Subcutaneous adipose tissue (tissue), 4 donors: ENCODE results near the gene BMP2. TPM values are rescaled to one million over a fixed set of nuclear protein-coding genes. Genes with fewer than 3 reads are reported as not detected.

Source experiments
- total RNA-seq, 4 donors: library from RNA; depleted of rRNA; stranded (reverse); fragments of >200 nt; gene quantifications; one replicate each; pipeline ENCODE4 v1.1.0, GENCODE V29; 2016
- TF ChIP-seq, protein P1 (sequence below): fragments of 450-650 bp; IDR thresholded peaks from one replicate; pipeline ENCODE4 v1.5.1; 2016; ENCODE audit warnings: low read depth, mild to moderate bottlenecking, control low read depth, antibody characterized with exemption, moderate library complexity

BMP2 gene
- total RNA-seq: 10 to 100 TPM in 3 of 4 donors, 1 to 10 TPM in 1; 4.4 to 17.7 (median 16.9) TPM

DNA sequence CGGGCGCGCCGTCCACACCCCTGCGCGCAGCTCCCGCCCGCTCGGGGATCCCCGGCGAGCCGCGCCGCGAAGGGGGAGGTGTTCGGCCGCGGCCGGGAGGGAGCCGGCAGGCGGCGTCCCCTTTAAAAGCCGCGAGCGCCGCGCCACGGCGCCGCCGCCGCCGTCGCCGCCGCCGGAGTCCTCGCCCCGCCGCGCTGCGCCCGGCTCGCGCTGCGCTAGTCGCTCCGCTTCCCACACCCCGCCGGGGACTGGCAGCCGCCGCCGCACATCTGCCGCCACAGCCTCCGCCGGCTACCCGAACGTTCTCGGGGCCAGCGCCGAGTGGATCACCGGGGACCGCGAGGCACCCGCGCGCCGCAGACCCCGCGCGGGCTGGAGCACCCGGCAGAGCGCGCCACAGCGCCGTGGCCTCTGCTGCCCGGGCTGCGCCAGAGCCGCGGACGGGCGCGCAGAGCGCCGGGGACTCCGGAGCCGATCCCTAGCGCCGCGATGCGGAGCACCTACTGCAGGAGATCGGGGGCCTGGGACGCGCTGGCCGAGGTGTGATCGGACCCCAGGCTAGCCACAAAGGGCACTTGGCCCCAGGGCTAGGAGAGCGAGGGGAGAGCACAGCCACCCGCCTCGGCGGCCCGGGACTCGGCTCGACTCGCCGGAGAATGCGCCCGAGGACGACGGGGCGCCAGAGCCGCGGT is at the start of gene BMP2:
TSS of gene BMP2 (plus strand) at position 151 of the 692 bp plus-strand sequence. CDS start 2,441 bp downstream, outside the sequence.
- TF ChIP-seq, protein P1, sequence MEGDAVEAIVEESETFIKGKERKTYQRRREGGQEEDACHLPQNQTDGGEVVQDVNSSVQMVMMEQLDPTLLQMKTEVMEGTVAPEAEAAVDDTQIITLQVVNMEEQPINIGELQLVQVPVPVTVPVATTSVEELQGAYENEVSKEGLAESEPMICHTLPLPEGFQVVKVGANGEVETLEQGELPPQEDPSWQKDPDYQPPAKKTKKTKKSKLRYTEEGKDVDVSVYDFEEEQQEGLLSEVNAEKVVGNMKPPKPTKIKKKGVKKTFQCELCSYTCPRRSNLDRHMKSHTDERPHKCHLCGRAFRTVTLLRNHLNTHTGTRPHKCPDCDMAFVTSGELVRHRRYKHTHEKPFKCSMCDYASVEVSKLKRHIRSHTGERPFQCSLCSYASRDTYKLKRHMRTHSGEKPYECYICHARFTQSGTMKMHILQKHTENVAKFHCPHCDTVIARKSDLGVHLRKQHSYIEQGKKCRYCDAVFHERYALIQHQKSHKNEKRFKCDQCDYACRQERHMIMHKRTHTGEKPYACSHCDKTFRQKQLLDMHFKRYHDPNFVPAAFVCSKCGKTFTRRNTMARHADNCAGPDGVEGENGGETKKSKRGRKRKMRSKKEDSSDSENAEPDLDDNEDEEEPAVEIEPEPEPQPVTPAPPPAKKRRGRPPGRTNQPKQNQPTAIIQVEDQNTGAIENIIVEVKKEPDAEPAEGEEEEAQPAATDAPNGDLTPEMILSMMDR: no peak

DNA sequence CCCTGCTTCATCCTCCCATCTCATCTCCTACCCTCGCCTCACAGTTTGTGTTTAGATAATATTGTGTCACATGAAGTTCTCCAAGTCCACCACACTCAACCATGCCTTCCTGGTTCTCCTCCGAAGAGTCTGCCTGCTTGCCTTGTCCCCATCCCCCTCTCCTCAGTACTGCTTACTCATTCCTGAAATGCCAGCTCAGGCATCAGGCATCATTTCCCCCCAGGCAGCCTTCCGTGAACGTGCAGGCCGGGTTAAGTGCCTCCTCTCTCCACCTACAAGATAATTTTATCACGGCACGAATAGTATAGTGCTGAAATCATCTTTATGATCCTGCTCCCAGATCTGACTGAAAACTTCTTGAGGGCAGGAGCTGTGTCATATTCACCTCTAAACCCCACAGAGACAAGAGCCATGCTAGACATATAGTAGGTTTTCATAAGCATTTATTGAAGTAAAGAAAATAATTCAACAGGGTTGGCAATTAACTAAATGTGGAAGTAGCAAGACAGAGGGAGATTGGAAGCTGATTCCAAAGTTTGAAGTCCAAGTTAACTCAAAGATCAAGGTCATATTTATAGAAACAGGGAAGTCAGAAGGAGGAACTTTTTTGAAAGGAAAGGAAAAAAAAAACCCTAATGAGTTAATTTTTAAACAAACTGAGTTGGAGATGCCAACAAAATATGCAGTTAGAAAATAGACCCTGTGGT is 48.7 kb upstream of the BMP2 start:
- TF ChIP-seq, protein P1: no peak

DNA sequence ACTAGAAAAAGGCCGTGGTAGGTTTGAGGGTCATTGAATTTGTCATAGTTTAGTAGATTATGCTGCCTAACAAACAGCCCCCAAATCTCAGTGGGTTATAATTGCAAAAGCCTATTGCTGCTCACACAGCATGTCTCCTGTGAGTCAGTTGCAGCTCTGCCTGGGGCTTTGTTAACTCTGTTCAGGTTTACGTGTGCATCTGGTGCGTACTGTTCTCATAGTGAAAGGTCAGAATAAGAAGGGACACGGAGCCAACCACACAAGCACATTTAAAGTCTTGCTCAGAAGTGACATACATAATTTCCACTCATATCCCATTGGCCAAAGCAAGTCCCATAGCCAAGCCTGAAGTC is 48.1 kb upstream of the BMP2 start:
- TF ChIP-seq, protein P1: no peak

DNA sequence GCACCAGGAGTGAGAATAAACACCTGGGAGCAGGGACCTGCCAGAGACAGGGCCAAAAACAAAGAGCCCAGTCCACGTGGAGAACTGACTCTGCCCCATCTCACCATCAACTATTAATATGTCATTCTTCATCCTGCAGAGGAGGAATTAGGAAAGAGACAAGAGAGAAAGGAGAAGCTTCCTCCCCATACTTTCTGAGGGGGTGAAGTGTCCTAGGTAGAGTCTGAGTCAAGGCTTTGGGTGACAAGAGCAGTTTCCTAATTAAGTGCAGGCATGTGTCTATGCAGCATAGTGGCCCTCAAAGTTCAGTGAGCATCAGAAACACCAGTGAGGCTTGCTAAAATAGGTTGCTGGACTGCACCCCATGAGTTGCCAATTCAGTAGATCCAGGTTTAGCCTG is 40.7 kb upstream of the BMP2 start:
- TF ChIP-seq, protein P1: no peak

DNA sequence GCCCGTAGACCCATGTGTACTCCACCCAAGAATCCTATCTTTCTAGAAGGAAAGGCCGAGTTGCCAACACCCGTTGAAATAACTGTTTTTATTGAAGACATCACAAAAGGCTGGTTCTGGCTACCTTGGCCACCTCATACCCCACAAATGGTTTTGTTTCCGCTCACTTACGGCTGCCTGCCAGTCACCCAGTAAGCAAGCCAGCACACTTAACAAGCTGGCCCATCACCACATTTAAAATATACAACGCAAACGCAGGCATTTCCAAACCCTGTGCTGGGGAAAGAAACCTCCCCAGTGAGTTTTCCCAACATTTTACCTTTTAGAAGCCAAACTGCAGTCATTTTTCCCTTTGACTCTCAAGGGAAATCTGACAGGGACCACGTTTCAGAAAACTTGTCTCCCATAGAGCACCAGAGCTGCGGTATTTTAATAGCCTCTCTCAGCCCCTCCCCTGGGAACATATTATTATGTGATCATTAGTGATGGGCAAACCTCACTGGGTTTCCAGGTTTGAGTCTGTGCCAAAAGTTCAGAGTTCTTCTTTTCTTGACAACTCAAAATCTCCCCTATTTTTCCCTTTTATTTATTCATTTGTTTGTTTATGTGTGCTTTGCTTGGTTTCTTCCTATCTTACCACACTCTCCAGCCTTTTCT is 36.7 kb upstream of the BMP2 start:
- TF ChIP-seq, protein P1: no peak

DNA sequence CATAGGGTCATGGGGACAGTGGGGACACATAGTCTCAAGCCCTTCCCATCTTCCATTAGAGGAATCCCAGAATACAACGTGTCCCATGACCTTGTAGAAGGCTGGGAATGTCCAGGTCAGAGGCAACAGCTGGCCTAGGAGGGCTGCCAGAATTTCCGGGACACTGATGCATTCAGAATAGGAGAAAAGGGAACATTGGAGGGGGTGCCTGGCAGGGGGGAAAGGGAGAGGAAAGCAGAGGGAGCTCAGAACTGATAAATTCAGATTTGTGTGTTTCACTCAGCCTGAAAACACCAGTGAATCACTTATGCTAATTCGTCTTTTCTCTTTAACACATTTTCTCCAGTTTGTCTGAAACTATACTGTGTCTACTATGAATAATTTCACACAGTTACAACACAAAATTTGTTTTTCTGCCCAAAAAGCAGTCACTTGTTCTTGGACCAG is 35.5 kb upstream of the BMP2 start:
- TF ChIP-seq, protein P1: no peak

DNA sequence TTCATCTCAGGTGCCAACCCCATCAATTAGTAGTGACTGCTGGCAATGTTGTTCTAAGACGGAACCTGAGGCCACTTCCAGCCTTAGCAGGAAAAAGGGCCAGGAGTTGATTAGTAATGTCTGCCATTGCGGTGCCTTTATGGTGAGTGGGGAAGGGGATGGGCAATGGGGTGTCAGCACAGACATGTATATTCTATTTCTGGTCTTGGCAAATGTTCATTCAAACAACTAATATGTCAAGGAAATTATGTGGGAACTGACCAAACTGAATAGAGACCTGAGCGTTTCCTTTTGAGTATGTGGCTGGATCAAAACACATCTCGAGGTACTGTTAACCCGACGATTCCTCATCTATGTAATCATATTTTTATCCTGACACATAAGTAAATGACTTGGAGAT is 34.6 kb upstream of the BMP2 start:
- TF ChIP-seq, protein P1: no peak
